Measurements from ENCODE around the gene C5orf58. TPM values are rescaled to one million over a fixed set of nuclear protein-coding genes. Genes with fewer than 3 reads are reported as not detected.
A peak's percentile ranks its signal among the peaks of the same experiment; 100 is the strongest.

Gene C5orf58, protein sequence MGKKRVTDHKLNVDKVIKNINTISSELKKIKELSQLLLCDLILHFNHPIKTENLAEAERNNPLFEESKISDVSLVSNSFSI
- not detected for total RNA-seq
- long read RNA-seq, result 0 reads

DNA sequence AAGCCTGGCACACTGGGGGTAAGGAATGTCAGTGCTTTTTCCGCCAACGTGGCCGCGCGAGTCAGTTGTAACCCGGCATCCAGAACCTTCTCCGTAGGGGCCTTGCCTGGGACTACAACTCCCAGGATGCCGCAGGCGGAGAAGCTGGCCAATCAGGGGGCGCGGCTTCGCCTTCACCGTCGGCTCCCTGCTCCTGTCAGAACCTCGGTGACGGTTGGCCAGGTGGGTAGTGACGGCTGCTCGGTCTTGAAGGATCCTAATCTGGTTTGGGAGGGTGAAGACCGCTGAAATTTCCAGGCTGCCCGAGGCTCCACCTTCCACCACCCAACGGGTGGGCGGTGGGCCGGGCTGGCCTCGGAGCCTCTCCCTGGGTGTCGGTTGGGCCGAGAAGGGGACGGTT is at the start of gene C5orf58:
Gene C5orf58, plus strand, starts transcription at position 200 of the 400 bp plus-strand sequence. CDS start 1,992 bp downstream, outside the sequence.
- ATAC-seq (no peak), DNase-seq (no peak)
- intact Hi-C loops (cut with micrococcal nuclease), result no loop called here

DNA sequence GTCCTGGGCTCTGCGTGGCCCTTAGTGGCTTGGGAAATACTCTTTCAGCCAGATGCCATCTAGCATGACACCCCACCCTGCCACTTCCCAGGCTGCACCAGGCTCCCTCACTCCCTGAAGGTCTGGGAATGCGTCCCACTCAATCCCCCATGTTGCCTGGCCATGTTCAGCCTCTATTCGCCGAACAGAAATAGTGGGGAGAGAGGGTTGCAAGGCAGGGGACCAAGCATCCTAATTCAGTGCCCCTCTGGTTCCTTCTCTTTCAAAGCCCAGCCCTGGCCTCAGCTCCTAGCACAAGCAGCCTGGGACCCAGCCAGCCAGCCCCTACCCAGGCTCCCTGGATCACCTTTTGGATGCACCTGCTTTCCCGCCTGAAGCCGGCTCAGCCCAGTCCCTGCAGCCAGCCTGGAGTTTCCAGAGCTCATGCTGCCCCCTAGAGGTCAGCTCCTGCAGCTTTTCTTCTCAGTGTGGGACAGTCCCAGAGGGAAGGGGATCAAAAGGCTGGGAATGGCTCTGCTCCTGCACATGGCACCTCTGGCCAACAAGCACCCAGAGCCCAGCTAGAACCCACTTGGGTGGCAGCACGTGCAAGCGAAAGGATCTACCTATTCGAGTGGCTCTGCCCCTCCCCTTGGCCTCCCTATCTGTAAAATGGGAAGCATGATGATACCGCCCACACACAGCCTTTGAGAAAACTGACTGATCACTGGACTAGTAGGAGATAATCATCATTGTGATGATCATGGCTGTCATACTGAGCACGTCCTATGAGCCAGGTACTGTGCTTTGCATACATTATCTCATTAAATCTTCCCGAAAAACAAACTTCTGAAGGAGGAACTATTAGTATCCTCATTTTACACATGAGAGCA is 48.7 kb upstream of the C5orf58 start:
- DNase-seq (peak; percentile 71), ATAC-seq (peak; percentile 88)
- intact Hi-C loops (cut with micrococcal nuclease), result loop anchor here (2.0 kb wide), 1 partner anchor 83 kb away; no protein-coding TSS in a partner anchor

DNA sequence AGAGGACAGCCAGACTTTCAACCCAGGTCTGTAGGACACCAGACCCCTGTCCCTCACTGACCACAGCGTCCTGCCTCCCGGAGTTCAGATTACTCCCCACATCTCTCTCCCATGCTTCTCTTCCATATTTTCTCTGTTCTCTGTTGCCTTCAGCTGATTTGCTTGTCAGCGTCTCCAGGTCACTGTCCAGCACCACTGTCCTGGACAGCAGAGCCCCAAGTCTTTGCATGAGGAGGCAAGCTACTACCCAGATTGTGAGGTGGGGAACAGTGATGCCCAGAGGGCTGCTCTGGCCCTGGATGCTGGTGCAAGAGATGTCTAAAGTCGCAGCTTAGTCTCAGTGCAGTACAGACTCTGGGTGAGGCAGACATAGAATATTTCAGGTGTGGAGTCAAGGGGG is 48.0 kb upstream of the C5orf58 start:
- DNase-seq (no peak), ATAC-seq (no peak)
- intact Hi-C loops (cut with micrococcal nuclease), result loop anchor here (2.0 kb wide), 1 partner anchor 84 kb away; no protein-coding TSS in a partner anchor

DNA sequence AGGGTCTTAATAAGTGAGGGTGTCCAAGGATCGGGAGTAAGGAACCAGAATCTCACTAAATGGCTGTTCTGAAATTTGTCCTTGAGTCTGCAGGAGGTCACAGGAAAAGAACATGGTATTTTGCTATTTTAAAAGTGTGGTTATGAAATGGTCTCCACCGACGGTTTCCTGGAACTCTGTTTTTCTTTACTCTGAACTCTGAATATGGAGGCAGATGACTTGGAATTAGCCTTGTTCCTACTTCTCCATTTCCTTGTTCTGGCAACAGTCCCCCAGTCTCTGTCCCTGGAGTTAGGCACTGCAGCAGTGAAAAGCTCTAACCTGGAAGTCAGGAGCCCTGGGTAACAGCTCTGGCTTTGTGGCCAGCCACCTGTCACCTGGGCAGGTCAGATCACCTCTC is 46.6 kb upstream of the C5orf58 start:
- DNase-seq (no peak), ATAC-seq (no peak)
- intact Hi-C loops (cut with micrococcal nuclease), result no loop called here

DNA sequence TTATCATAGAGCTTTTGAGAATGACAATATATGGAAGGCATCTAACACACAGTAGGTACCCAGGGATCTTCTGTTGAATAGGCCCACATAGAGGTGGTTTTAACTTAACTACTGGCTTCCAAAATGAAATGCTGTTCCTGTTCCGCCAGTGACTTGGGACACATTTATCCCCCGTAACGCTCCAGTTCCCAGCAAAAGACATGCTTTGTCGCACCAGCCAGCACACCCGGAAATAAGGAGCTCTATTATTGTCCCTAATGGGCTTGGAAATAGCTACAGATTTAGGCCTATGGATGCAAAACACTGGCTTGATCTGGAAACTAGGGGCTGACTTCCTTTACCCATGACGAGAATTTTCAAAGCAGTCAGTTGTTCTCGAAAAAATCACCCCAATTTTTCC is 45.9 kb upstream of the C5orf58 start:
- no peak for ATAC-seq
- intact Hi-C loops (cut with micrococcal nuclease), result no loop called here
- DNase-seq, result no peak

DNA sequence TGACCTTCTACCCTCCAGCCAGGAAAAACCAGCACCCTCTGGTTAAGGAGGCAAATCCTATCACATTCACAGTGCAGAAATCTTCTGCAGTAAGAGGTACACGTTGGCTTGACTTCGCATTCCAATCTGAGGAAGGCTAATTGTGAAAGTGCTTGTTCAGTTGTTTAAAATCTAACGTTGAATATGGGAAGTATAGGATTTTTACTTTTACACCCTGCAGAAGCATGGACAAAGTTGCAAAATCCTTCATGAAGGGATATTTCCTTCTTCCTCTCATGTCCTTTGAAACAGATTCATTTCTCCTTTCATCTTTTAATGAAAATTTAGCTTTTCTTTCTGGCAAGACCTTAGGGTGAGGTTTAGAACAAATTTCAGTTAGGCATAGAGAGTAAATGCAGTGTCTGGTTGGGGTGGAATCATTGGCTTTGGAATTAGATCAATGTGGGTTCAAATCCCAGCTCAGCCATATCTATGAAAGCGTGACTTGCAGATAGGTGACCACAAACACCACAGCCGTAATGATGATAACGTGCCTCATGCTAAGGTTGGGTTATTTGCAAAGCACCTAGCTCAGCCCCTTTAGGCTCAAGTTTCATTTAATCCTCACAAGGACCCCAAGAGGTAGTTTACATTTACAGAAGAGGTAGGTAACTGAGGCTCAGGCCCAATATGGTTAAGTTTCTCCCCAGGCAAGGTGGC is 42.2 kb upstream of the C5orf58 start:
- intact Hi-C loops (cut with micrococcal nuclease), result no loop called here
- DNase-seq (no peak), ATAC-seq (no peak)

DNA sequence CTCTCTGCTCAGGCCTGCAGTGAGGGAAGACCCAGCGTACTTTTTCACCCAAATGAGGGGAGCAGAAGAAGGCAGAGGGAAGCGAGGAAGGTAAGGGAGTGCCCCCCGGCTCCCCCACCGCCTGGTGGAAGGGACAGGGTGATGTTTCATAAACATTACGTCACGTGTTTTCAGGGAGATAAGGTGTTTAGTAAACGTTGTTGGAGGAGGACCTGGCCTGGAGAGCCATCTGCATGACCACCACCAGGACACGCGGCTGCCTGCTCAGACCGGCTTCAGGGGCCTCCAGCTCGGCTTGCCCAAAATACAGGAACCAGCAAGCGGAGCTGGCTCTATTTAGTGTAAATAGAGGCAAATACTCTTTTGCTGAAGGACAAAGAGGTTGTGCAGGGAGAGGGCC is 40.0 kb upstream of the C5orf58 start:
- DNase-seq, result no peak
- intact Hi-C loops (cut with micrococcal nuclease), result no loop called here
- no peak for ATAC-seq

DNA sequence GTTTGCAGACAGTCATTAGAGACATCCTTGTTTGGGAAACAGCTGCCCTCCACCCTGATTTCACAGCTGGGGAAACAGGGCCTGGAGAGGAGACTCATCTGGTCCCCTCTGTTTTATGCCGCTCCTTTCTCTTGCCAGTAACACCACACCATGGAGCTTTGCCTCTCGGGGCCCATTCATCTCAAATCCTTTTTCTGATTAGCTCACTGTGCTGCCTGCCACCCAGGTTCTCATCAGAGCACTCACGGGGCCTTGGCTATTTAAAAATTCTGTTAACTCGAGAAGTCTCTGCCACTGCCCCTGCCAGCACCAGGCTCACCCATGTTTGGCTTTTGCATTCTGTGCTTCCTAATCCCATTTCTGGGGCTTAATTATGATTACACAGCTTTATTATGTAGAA is 36.8 kb upstream of the C5orf58 start:
- intact Hi-C loops (cut with micrococcal nuclease), result no loop called here
- no peak for DNase-seq
- no peak for ATAC-seq

DNA sequence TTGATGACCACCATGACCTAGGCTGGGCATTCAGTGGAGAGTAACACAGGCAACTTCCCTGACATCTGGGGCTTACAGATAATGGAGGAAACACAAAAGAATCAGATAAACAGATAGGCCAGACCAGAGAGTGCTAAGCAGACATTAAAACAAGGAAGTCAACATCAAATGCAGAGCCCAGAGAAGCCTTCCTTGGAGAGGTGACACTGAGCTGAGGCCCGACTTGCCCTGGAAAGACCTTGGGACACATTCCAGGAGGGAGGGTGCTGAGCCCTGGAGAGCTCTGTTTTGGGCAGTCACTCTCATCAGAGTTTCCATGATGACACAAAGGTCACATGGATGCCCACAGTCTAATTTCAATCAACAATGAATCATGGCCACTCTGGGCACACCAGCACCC is 31.9 kb upstream of the C5orf58 start:
- ATAC-seq, result peak; percentile 58
- intact Hi-C loops (cut with micrococcal nuclease), result no loop called here
- DNase-seq, result no peak

DNA sequence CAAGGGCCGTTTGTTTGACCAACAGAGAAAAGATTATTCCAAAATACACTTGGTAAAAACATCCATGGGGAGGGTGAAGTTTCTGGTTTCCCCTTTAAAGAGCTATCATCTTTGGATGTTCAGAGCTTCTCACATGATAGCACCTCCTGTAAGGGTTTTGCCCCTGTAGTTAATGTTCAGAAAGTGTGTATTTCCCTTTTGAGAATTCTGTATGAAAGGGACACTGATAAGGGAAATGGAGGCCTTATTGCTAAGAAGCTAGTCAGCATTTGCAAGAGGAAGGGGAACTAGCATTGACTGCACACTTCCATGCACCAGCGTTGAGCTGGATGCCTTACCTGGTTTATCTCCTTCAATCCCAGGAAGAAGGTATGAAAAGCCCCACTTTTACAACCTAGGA is 31.5 kb upstream of the C5orf58 start:
- no peak for ATAC-seq
- no peak for DNase-seq
- intact Hi-C loops (cut with micrococcal nuclease), result no loop called here

DNA sequence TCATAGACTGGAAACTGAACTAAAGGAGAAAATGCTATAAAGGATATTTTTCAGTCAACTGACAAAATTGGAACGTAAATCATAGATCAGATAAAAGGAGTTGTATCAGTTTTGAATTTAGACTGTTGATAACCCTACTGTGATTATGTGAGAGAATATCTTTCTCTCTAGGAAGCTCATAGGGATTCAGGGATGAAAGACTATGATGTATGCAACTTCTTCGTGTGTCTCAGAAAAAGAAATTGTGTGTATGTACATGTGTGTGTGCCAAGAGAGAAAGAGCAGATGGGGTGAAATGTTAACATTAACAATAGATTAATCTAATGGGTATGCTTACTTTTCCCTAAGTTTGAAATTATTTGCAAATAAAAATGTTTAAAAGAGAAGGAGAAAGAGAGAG is 30.7 kb upstream of the C5orf58 start:
- intact Hi-C loops (cut with micrococcal nuclease), result no loop called here
- ATAC-seq (no peak), DNase-seq (no peak)

DNA sequence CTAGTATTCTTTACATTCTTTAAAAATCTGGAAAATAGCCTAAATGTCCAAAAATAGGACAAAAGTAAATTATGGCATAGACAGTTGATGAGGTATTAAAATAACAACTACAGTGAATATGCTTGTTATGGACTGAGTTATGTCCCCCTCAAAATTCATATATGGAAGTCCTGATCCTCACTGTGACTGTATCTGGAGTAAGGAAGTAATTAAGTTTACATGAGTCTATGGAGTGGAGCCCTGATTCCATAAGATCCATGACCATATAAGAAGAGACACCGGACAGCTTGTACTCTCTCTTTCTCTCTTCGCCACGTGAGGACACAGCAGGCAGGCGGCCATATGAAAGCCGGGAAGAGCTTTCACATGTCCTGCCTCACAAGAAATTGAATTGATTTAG is 28.6 kb upstream of the C5orf58 start:
- no peak for DNase-seq
- ATAC-seq, result no peak
- intact Hi-C loops (cut with micrococcal nuclease), result no loop called here

DNA sequence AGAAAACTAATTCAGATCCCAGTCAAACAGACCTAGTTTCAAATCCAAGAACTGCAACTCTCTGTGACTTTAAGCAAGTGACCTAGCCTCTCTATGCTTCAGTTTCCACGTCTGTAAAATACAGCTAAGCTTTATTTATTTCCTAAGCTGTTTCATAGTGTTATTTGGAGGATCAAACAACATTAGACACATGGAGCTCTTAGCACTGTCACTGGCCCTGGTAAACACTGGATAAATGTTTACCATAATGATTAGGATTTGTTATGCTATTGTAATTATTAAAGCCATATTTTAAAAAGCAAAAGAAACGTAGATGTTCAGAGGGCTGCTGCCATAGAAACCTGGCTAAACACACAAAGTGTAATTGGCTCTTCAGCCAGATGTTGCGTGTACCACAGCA is 26.6 kb upstream of the C5orf58 start:
- no peak for DNase-seq
- no peak for ATAC-seq
- intact Hi-C loops (cut with micrococcal nuclease), result no loop called here

DNA sequence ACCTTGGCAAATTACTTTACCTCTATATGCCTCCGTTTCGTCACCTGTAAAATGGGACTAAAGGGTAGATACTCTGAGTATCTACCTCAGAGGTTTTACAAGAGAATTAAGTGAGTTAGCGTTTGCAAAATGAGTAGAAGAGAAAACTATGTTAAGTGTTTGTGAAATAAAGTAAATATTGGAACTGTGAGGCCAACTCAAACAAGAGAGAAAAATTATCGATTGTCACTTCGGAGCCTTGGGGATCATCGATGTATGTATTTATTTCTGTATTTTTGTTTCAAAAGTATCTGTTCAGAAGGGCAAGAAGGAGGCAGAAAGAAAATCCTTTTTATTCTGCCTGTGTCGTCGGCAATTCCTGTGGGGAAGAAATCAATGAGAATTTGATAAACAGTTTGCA is 25.8 kb upstream of the C5orf58 start:
- intact Hi-C loops (cut with micrococcal nuclease), result no loop called here
- DNase-seq (no peak), ATAC-seq (no peak)

DNA sequence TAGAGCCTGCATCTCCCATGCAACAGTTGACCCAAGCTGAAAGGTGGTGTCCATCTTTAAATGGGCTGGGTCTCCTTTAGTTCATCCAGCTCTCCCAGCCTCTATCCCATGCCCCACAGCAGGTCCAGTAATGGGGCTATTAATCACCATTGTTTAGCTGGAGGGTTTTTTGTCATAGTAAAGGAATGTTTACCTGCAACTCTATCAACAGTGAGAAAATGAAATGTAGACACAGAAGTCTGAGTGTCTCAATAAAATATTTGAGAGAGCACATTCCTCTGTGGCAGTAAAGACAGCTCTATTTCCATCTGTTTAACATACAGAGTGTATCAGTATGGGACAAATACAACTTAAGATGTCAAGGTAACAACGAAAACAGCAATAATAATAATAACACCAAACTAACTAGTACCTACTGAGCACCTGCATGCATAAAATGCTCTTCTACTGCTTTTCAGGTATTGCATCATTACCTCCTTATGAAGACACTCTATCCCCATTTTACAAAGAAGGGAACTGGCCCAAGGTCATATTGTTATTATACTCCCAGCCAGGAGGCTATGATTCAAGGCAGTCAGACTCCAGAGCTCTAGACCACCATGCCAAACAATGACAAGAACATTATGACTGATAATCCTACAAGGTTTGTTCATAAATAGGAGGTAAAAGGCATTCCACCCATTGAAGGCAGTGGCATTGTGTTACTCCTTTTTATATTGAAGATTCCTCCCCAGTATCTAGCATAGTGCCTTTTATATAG is 21.0 kb upstream of the C5orf58 start:
- ATAC-seq, result no peak
- intact Hi-C loops (cut with micrococcal nuclease), result no loop called here
- no peak for DNase-seq

DNA sequence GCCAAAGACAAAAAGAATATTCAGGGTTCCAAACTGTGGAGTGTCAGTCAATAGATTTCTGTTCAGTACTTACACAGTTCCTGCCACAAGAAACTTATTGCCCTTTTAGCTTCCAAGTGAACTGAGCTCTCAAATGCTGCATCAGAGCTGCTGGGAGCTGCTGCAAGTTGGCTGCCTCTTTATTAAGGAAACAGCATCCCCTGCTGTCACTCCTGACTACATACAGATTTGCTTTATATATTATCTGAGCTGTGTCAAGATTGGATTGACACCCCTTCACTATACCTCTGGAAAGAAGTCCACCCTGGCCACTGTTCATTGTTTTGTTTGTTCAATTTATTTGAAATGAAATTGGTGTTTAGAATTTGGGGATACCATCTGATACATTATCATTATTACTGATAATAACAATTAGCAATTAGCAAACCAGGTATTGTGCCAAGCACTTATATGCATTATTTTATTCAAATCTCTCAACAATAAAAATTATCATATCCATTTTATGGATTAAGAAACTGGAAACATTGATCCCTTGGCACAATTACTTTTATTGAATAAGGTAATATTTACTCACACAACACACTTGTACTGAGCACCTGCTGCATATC is 16.4 kb upstream of the C5orf58 start:
- intact Hi-C loops (cut with micrococcal nuclease), result no loop called here
- ATAC-seq (peak; percentile 56), DNase-seq (no peak)

DNA sequence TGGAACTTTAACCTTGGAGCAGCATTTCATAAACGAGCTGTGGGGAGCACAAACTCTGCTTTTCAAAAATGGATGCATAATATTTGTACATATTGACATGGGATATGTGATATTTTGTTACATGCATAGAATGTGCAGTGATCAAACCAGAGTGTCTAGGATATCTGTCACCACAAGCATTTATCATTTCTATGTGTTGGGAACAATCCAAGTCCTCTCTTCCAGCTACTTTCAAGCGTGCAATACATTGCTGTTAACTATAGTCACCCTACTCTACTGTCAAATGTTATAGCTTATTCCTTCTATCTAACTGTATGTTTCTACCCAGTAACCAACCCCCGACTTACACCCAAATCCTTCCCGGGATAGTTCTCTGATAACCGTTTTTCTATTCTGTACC is 15.0 kb upstream of the C5orf58 start:
- ATAC-seq (no peak), DNase-seq (no peak)
- intact Hi-C loops (cut with micrococcal nuclease), result no loop called here

DNA sequence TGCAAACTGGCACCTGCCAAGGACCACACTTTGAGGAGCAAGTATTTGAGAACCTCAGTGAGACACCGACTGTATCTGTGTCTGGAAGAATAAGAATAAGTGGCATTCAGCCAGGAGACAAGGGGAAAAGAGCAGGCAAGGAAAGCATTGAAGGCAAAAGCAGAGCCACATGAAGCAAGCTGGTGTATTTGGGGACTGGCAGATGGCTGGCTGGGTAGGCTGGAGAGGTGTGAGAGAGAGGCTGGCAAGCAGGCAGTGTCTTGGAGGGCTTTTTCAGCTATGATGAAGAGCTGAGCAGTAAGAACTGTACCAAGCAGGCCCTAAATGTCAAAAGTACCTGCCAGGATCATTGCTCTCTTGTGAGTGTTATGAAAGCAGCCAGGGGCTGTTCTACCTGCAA is 14.1 kb upstream of the C5orf58 start:
- intact Hi-C loops (cut with micrococcal nuclease), result no loop called here
- ATAC-seq (no peak), DNase-seq (no peak)

DNA sequence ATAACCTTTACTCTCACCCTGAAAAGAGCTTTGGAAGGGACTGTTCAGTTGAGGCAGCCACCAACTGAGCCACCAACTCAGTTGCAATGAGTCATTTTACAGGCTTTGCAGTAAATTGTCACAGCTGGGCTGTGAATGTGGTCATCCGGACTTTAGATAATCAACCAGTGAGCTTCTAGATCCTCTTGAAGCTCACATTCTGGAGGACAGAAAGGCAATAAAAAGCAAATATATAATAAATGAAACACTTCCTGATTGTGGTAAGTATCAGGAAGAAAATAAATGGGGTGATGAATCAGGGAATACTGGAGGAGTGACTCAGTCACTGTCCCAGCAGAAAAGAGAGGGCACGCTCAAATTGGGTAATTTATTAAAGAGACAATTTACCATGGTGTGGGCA is 13.2 kb upstream of the C5orf58 start:
- DNase-seq (no peak), ATAC-seq (no peak)
- intact Hi-C loops (cut with micrococcal nuclease), result loop anchor here (10.0 kb wide), 1 partner anchor 125 kb away; no protein-coding TSS in a partner anchor
